CD4-positive, alpha-beta T cell treated with Interleukin-17A for 1 hour (primary cell): ENCODE results near the gene PTPRR.

Experiments used
- DNase-seq: peaks from one replicate; pipeline ENCODE4 v3.0.0-alpha.2; 2020

The PTPRR gene

GRCh38 chr12:70590051-70590450 lies 330.5 kb downstream of the PTPRR start:
- peak; percentile 46 for DNase-seq
